Colonic mucosa (tissue), 4 donors: Measurements from ENCODE around the gene DHH. TPM values are rescaled to one million over a fixed set of nuclear protein-coding genes. Genes with fewer than 3 reads are reported as not detected.

ENCODE experiments used
- DNase-seq: peaks from one replicate; pipeline ENCODE4 v3.0.0-alpha.2; 2020
- H3K27ac ChIP-seq: fragments of 200-600 bp; one replicate; pipeline ENCODE4 v1.8.0; 2021
- H3K27me3 ChIP-seq: fragments of 200-600 bp; one replicate; pipeline ENCODE4 v1.8.0; 2021
- H3K36me3 ChIP-seq: fragments of 200-600 bp; one replicate; pipeline ENCODE4 v1.8.0; 2021
- H3K4me1 ChIP-seq: fragments of 200-600 bp; one replicate; pipeline ENCODE4 v1.8.0; 2021; ENCODE audit warnings: mild to moderate bottlenecking
- H3K4me3 ChIP-seq: fragments of 200-600 bp; one replicate; pipeline ENCODE4 v1.8.0; 2021
- H3K9ac ChIP-seq, 2 donors: one replicate each; pipeline ENCODE4 v1.7.0; 2013; ENCODE audit warnings: control low read depth in 2 of 2, low read depth in 2 of 2, low read length in 2 of 2
- H3K9me3 ChIP-seq: fragments of 200-600 bp; one replicate; pipeline ENCODE4 v1.8.0; 2021
- intact Hi-C: fragments of 100-400 bp; cut with DNase I; formaldehyde crosslinking; loops from one replicate; pipeline ENCODE4 v1.14.1; 2022
- total RNA-seq, 2 donors: library from RNA; stranded (reverse); fragmentation: NEBNext Ultra II Directional in 1 of 2; extraction: Animal tissue kit (Norgen Biotek cat#: 25700) in 1 of 2; gene quantifications; one replicate each; pipeline ENCODE4 v1.2.1, GENCODE V29; 2021
- TF ChIP-seq, protein P1 (sequence below): fragments of 200-600 bp; IDR thresholded peaks from one replicate; pipeline ENCODE4 v1.8.0; 2022; ENCODE audit warnings: antibody characterized with exemption, mild to moderate bottlenecking
- donor health status: healthy.
- donor health status: DM: no; HTN: no; CAD: no.
- donor health status: DM: no; HTN: no; CAD: no.

Gene DHH
- total RNA-seq, 2 donors from 2014 or later: 0.29 to 0.52 TPM

DNA sequence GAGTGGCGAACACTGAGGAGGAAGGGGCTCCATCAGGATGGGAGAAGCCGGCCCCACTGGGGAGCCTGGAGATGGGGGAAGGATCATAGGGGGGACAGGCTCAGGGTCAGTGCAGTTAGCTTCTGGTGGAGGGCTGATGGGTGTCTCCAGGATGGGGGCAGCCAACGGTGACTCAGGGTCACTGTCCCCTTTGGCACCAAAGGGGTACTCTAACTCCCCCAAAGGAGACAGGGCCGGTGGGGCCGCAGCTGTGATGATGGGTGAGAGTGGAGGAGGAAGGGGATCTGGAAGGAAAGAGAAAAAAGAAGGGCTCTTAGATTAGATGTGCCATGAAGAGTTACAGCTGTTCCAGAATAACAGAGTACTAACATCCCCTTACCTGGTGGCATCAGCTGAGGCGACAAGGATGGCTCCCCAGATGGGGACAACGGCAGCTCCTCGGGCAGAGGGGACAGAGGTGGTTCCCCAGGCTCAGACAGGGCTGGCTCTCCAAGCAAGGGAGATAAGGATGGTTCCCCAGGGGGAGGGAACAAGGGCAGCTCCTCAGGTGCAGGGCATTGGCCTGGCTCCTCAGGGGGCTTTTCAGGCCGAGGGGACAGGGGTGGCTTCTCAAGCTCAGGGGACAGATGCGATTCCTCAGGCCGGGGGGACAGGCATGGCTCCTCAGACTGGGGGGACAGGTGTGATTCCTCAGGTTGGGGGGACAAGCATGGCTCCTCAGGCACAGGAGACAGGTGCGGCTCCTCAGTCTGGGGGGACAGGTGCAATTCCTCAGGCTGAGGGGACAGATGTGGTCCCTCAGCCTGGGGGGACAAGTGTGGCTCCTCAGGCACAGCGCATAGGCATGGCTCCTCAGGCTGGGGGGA, 43.9 kb downstream of the DHH start:
- H3K9me3 ChIP-seq: no peaks in the 10 kb centered on the region
- no peak overlapping the region for H3K4me3 ChIP-seq
- no peak for DNase-seq
- no peaks in the 10 kb centered on the region for H3K27me3 ChIP-seq
- no peak overlapping the region for H3K9ac ChIP-seq
- TF ChIP-seq, protein P1, sequence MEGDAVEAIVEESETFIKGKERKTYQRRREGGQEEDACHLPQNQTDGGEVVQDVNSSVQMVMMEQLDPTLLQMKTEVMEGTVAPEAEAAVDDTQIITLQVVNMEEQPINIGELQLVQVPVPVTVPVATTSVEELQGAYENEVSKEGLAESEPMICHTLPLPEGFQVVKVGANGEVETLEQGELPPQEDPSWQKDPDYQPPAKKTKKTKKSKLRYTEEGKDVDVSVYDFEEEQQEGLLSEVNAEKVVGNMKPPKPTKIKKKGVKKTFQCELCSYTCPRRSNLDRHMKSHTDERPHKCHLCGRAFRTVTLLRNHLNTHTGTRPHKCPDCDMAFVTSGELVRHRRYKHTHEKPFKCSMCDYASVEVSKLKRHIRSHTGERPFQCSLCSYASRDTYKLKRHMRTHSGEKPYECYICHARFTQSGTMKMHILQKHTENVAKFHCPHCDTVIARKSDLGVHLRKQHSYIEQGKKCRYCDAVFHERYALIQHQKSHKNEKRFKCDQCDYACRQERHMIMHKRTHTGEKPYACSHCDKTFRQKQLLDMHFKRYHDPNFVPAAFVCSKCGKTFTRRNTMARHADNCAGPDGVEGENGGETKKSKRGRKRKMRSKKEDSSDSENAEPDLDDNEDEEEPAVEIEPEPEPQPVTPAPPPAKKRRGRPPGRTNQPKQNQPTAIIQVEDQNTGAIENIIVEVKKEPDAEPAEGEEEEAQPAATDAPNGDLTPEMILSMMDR: no peak
- H3K4me1 ChIP-seq: no peaks in the 10 kb centered on the region
- intact Hi-C loops: no loop called here
- H3K36me3 ChIP-seq: peaks cover 26% of the 10 kb centered on the region
- H3K27ac ChIP-seq: no peak overlapping the region

DNA sequence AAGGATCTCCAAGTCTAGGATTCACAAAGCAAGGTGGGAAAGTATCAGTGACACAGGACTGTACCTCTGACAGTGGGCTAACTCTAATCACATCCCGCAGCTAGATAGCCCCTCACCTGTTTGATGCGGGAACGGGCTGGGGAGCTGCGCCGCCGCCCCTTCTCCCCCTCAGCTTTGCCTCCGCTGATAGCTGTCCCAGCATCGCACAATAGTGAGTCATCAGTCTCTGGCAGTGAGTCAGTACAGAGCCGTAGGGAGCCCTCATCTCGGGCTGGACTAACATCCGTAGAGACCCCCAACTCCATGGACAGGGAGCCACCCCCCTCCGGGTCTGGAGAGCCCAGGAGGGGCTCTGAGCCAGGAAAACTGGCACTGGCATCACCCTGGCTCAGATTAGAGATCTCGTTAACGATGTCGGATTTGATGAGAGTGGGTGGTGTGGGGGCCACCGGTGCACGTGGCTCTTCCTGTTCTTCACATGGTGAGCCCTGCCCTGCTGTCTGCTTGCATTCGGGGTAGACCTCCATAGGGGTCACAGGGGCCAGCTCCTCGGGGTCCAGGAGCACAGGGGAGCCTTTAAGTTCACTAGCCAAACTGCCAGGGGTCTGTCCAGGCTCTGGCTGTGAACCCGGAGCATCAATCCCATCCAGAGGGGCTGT, 44.9 kb downstream of the DHH start:
- intact Hi-C loops: no loop called here
- Histone ChIP-seq H3K36me3 (peaks cover 27% of the 10 kb centered on the region), H3K9ac (no peak overlapping the region), H3K27ac (no peak overlapping the region), H3K9me3 (no peaks in the 10 kb centered on the region), H3K27me3 (no peaks in the 10 kb centered on the region), H3K4me3 (no peak overlapping the region), H3K4me1 (no peaks in the 10 kb centered on the region)
- DNase-seq: no peak
- TF ChIP-seq, protein P1: no peak

DNA sequence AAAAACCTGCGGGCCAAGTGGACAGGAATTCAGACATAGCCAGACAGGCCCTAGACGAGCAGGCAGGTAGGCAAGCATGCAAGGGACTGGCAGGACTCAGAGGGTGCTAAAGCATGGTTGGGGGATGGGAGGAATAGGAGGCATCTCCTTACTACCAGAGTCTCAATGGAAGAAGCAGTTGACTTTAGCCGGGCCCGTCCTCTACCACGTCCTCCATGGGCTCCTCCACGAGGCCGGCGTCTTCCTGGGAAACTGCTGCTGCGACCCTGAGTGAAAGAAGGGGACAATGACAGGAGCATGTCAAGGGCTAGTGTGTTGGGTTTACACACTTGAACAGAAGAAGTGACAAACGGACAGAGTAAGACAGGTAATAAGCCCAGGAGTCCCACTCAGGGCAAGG, 45.6 kb downstream of the DHH start:
- intact Hi-C loops: no loop called here
- no peak overlapping the region for H3K4me3 ChIP-seq
- no peaks in the 10 kb centered on the region for H3K4me1 ChIP-seq
- no peaks in the 10 kb centered on the region for H3K9me3 ChIP-seq
- H3K9ac ChIP-seq: no peak overlapping the region
- no peak overlapping the region for H3K27ac ChIP-seq
- TF ChIP-seq, protein P1: no peak
- H3K27me3 ChIP-seq: no peaks in the 10 kb centered on the region
- H3K36me3 ChIP-seq: peaks cover 25% of the 10 kb centered on the region
- no peak for DNase-seq

DNA sequence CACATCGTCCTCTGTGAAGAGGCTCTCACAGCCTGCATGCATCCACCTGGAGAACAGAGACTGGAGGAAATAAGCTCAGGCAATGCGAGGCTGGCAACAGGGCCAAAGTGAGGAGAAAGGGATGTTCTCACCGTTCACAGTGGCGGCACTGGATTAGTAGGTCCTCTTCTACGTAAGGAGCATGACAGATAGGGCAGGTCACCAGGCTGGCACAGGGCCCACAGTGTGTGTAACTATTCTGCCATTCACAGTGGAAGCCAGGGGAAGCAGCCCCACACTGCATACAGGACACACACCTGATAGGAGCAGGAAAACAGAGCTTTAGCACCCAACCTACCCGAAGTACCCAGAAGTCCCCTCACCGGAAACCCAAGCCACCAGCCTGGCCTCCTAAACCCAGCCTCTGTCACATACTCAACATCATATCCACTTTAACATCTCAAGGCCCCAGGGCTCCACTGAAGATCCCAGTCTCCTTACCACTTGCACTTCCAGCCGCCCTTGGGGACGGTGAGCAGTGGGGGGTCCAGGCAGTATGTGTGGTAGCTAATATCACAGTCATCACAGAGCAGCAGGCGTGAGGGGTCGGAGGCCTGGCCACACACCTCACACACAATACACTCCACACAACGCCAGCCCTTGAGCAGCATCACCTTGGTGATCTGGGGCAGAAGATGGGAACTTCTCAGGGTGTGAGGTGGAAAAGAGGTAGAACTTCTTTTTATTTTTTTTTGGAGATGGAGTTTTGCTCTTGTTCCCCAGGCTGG, 48.3 kb downstream of the DHH start:
- Histone ChIP-seq H3K4me1 (no peaks in the 10 kb centered on the region), H3K27me3 (no peaks in the 10 kb centered on the region), H3K9me3 (no peaks in the 10 kb centered on the region), H3K36me3 (peaks cover 45% of the 10 kb centered on the region), H3K27ac (no peak overlapping the region), H3K9ac (no peak overlapping the region), H3K4me3 (no peak overlapping the region)
- intact Hi-C loops: no loop called here
- no peak for DNase-seq
- TF ChIP-seq, protein P1: no peak

DNA sequence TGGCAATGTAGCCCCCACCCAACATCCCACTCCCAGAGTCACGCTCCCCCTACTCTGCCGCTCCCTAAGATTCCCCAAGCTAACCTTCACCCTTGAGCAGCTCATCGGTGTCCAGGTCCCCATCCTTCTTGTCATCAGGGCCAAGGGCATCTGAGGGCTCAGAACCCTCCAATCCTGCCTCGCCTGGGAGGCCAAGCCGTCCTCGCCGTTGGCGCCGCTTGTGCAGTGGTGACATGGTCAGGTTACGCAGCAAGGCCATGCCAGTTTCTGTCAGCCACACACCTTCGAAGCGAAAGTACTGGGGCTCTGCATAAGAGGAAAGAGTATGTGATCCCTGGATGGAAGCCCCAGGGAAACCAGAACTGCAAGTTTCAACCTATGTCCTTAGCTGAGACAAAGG, 49.9 kb downstream of the DHH start:
- Histone ChIP-seq H3K27ac (no peak overlapping the region), H3K36me3 (peaks cover 39% of the 10 kb centered on the region), H3K4me3 (no peak overlapping the region), H3K9me3 (no peaks in the 10 kb centered on the region), H3K9ac (no peak overlapping the region), H3K27me3 (no peaks in the 10 kb centered on the region), H3K4me1 (no peaks in the 10 kb centered on the region)
- intact Hi-C loops: no loop called here
- TF ChIP-seq, protein P1: no peak
- DNase-seq: no peak
